Posterior vena cava (tissue), 2 donors: ENCODE measurements around the gene GABPB1. TPM values are rescaled to one million over a fixed set of nuclear protein-coding genes. Genes with fewer than 3 reads are reported as not detected.

Experiments used
- DNase-seq: peaks from one replicate; pipeline ENCODE4 v3.0.0-alpha.2; 2020; ENCODE audit warnings: low spot score
- intact Hi-C, 2 donors: fragments of 100-400 bp; cut with DNase I; formaldehyde crosslinking; loops; one replicate each; pipeline versions ENCODE4 v1.14.1 to v1.14.2; 2022 to 2023
- total RNA-seq, 2 donors: library from RNA; stranded (reverse); fragmentation: NEBNext Ultra II Directional; extraction: Animal tissue kit (Norgen Biotek cat#: 25700); gene quantifications; one replicate each; pipeline ENCODE4 v1.2.1, GENCODE V29; 2021
- donor health status: DM: yes; HTN: yes; CAD: no.
- donor health status: DM: yes; HTN: yes; CAD: no.

GABPB1 gene
- total RNA-seq, 2 donors from 2014 or later = 11.6 to 16.7 TPM

- intact Hi-C loops = no loop called here
- DNase-seq = no peak
Observed at GRCh38 chr15:50251638-50252182, 103.3 kb downstream of the GABPB1 start.

GRCh38 chr15:50250760-50251394 lies 104.1 kb downstream of the GABPB1 start:
- intact Hi-C loops = no loop called here
- no peak for DNase-seq

GRCh38 chr15:50249704-50250103 lies 105.3 kb downstream of the GABPB1 start:
- intact Hi-C loops = no loop called here
- DNase-seq = no peak

GRCh38 chr15:50248994-50249582 lies 105.9 kb downstream of the GABPB1 start:
- DNase-seq = no peak
- intact Hi-C loops = no loop called here

GRCh38 chr15:50247819-50248655 lies 107.0 kb downstream of the GABPB1 start:
- intact Hi-C loops = no loop called here
- no peak for DNase-seq

- no peak for DNase-seq
- intact Hi-C loops = no loop called here
Observed at GRCh38 chr15:50246631-50247030, 108.4 kb downstream of the GABPB1 start.

- intact Hi-C loops = no loop called here
- no peak for DNase-seq
Observed at GRCh38 chr15:50244959-50245624, 109.9 kb downstream of the GABPB1 start.

- intact Hi-C loops = no loop called here
- no peak for DNase-seq
Observed at GRCh38 chr15:50244153-50244552, 110.8 kb downstream of the GABPB1 start.

- no peak for DNase-seq
- intact Hi-C loops = no loop called here
Observed at GRCh38 chr15:50241684-50242450, 113.1 kb downstream of the GABPB1 start.

- no peak for DNase-seq
- intact Hi-C loops = no loop called here
Observed at GRCh38 chr15:50238255-50238654, 116.7 kb downstream of the GABPB1 start.

GRCh38 chr15:50236433-50236832 lies 118.6 kb downstream of the GABPB1 start:
- DNase-seq = no peak
- intact Hi-C loops = no loop called here

- intact Hi-C loops = no loop called here
- DNase-seq = no peak
Observed at GRCh38 chr15:50235794-50236193, 119.2 kb downstream of the GABPB1 start.

GRCh38 chr15:50234764-50235163 lies 120.2 kb downstream of the GABPB1 start:
- intact Hi-C loops = no loop called here

GRCh38 chr15:50233192-50233736 lies 121.7 kb downstream of the GABPB1 start:
- intact Hi-C loops = no loop called here
- DNase-seq = no peak

More at GRCh38 chr15:50234764-50235163, 120.2 kb downstream of the GABPB1 start:
- DNase-seq = no peak

- DNase-seq = no peak
- intact Hi-C loops = no loop called here
Observed at GRCh38 chr15:50232791-50233190, 122.2 kb downstream of the GABPB1 start.

- intact Hi-C loops = no loop called here
- no peak for DNase-seq
Observed at GRCh38 chr15:50231761-50232160, 123.2 kb downstream of the GABPB1 start.

- no peak for DNase-seq
- intact Hi-C loops = no loop called here
Observed at GRCh38 chr15:50229336-50229735, 125.7 kb downstream of the GABPB1 start.

GRCh38 chr15:50228866-50229265 lies 126.1 kb downstream of the GABPB1 start:
- intact Hi-C loops = no loop called here
- no peak for DNase-seq

GRCh38 chr15:50227076-50227475 lies 127.9 kb downstream of the GABPB1 start:
- no peak for DNase-seq
- intact Hi-C loops = no loop called here
